Measurements from ENCODE around the gene CELA2A.

The CELA2A gene

GRCh38 chr1:15456313-15456954 is at the start of gene CELA2A:
TSS of gene CELA2A (plus strand) at chr1:15456732. CDS start at chr1:15456754, 22 bp downstream.
- DNase-seq = no peak

- no peak for DNase-seq
Observed at GRCh38 chr1:15407580-15407979, 49.0 kb upstream of the CELA2A start.

- DNase-seq = peak in 1 of 56 donors; percentile 24
Observed at GRCh38 chr1:15408890-15409387, 47.6 kb upstream of the CELA2A start.

- peak in 40 of 56 donors; percentile 12 to 84 (median 44) for DNase-seq
Observed at GRCh38 chr1:15409388-15410222, 46.9 kb upstream of the CELA2A start, which contains the start of gene EFHD2. TSS of gene EFHD2 (plus strand) at chr1:15409888. CDS start at chr1:15409972, 84 bp downstream.

GRCh38 chr1:15410223-15410883 is 46.2 kb upstream of the CELA2A start:
- no peak for DNase-seq

DNA sequence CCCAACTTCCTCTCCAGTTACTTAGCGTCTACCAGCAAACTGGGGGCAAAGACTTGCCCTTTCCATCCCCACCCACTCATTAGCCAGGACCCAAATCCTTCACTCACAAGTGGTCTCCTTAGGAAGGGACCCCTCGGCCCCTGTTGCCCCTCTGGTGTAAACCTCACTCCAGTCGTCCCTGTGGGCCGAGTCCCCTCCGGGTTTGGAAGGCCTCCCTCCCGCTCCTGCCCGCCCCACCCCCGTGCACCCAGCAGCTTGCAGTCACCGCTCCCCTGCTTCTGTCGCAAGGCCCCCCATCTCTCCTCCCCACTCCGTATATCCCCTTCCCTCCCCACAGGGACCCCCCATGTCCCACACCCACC is 45.7 kb upstream of the CELA2A start:
- DNase-seq = no peak

DNA sequence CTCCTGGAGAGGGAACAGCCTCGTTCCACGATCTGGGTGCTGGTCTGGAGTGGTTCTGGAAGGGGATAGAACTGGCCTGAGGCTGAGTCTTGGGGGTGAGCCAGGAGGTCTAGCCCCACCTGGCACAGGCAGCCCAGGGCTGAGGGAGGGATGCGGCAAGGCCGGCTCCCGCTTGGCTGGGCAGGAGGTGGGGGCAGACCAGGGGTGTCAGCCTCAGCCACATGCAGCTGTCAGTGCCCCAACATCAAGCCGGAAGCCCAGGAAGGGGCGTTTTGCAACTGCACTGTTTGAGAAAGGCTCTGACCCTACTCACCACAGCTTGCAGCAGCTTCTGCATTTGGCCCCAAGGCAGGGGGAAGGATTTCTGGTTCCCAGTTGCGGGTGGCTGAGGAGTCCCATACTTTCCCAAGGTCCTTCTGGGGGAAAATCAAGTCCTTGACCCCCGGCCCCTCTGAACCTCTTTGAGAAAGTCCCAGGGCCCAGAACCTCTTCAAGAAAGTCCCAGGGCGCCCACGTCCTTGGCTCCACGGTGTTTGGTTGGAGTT is 44.9 kb upstream of the CELA2A start:
- DNase-seq = peak in 19 of 56 donors; percentile 9 to 62 (median 21)

DNA sequence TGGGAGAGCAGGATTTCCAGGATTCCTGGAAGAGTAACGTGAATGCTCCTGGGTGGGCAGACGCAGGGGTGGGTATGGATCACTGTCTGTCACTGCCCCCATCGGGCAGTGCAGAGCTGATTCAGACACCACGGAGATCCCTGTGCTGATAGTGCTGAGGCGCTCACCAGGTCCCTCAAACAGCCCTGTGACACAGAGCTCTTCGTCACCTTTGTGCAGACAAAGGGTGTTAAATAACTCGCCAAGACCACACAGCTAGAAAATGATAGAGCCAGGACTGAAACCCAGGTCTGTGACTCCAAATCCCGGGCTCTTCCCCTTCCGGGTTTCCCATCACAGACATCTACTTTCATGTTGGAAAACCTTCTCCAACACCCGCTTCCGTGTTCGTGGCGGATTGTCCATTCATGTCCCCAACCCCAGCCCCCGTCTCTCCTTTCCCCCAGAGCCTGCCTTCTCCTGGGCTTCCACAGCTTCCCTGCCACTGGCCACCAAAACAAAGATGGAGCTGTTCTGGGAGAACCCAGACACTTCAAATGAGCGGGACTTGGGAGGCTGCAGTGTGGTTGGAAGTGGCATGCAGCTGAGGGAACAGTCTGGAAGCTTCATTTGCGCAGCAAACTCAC is 44.2 kb upstream of the CELA2A start:
- no peak for DNase-seq

- DNase-seq = peak in 29 of 56 donors; percentile 6 to 67 (median 34)
Observed at GRCh38 chr1:15412843-15413242, 43.7 kb upstream of the CELA2A start.

- no peak for DNase-seq
Observed at GRCh38 chr1:15413563-15414444, 42.7 kb upstream of the CELA2A start.

DNA sequence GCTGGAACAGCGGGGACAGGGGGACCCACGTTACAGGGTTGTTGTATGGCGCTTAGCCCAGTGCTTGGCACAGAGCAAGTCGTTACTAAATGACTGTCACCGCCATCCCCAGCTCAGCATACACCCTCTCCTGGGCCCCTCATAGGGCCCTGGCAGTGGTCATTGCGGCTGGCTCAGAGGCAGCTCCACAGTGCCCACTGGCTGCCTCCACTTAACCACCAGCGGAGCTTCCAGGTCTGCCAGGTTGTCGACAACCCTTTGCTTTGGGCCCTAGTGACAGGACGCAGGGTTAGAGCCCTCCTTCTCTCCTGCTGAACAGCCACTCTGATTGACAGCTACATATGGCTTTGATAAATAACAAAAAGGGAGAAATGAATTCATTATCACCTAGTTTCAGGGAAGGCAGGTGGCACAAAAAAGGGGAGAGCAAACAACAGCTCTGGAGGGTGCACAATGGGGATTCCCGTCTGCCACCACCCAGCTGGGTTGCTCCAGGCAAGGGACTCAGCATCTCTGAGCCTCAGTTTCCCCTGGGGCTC is 42.0 kb upstream of the CELA2A start:
- no peak for DNase-seq

- peak in 5 of 56 donors; percentile 4 to 40 (median 11) for DNase-seq
Observed at GRCh38 chr1:15417059-15417934, 39.2 kb upstream of the CELA2A start.

- no peak for DNase-seq
Observed at GRCh38 chr1:15418806-15419515, 37.6 kb upstream of the CELA2A start.

- no peak for DNase-seq
Observed at GRCh38 chr1:15420853-15421465, 35.6 kb upstream of the CELA2A start.

GRCh38 chr1:15422871-15423270 is 33.7 kb upstream of the CELA2A start:
- DNase-seq = no peak

- DNase-seq = no peak
Observed at GRCh38 chr1:15423355-15424077, 33.0 kb upstream of the CELA2A start.

DNA sequence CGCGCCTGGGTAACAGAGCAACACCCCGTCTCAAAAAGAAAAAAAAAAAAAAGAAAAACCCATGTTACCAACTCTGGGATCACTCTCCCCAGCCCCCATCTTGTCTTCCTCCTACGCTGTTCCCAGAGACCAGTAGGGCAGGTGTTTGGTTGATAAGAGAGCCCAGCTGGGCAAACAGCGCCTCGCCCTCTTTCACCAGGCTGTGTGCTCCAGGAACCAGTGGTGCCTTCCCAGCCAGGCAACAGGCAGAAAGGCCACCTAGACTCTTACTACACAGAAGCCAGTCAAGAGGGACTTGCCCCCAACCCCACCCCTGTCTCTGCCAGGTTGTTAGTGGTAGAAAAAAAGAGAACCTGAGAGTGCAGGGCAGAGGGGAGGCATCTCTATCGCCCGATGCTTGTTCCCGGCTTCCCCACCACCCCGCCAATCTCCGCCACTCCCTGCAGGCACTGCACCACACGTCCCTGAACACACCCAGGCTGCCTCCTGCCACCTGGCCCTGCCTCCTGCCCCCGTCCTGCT is 32.3 kb upstream of the CELA2A start:
- DNase-seq = no peak
